G401.6 (cell line): ENCODE measurements around the gene TSC22D1.
A peak's percentile ranks its signal among the peaks of the same experiment; 100 is the strongest.

Source experiments
- FAIRE-seq: peaks from 2 replicates; lab custom pipeline; 2012; peaks lifted over from hg19 to GRCh38; lab: Jason Lieb, UNC

TSC22D1 gene

GRCh38 chr13:44451651-44452050 lies 124.5 kb downstream of the TSC22D1 start:
- FAIRE-seq: no peak

- no peak for FAIRE-seq
These were observed 125.0 kb downstream of the TSC22D1 start for GRCh38 chr13:44451126-44451525.

GRCh38 chr13:44449999-44450821 lies 125.9 kb downstream of the TSC22D1 start:
- FAIRE-seq: no peak

GRCh38 chr13:44448875-44449274 lies 127.3 kb downstream of the TSC22D1 start:
- FAIRE-seq: no peak

- no peak for FAIRE-seq
These were observed 127.8 kb downstream of the TSC22D1 start for GRCh38 chr13:44448373-44448772.

- no peak for FAIRE-seq
These were observed 128.3 kb downstream of the TSC22D1 start for GRCh38 chr13:44447783-44448321.

- no peak for FAIRE-seq
These were observed 136.0 kb downstream of the TSC22D1 start for GRCh38 chr13:44440046-44440608.

GRCh38 chr13:44439452-44440024 lies 136.6 kb downstream of the TSC22D1 start:
- no peak for FAIRE-seq

GRCh38 chr13:44438234-44438579 lies 137.9 kb downstream of the TSC22D1 start:
- FAIRE-seq: no peak

- FAIRE-seq: peak; percentile 98
These were observed 138.5 kb downstream of the TSC22D1 start for GRCh38 chr13:44437356-44438233.

- peak; percentile 82 for FAIRE-seq
These were observed 139.4 kb downstream of the TSC22D1 start for GRCh38 chr13:44436589-44437337.

GRCh38 chr13:44435919-44436510 lies 140.1 kb downstream of the TSC22D1 start:
- FAIRE-seq: no peak

GRCh38 chr13:44435142-44435918 lies 140.8 kb downstream of the TSC22D1 start:
- FAIRE-seq: peak; percentile 98

GRCh38 chr13:44434766-44435141 lies 141.4 kb downstream of the TSC22D1 start:
- FAIRE-seq: no peak

GRCh38 chr13:44433863-44434765 lies 142.0 kb downstream of the TSC22D1 start:
- FAIRE-seq: no peak

GRCh38 chr13:44432650-44433049 lies 143.5 kb downstream of the TSC22D1 start:
- no peak for FAIRE-seq

- FAIRE-seq: no peak
These were observed 145.0 kb downstream of the TSC22D1 start for GRCh38 chr13:44431150-44431549.

- FAIRE-seq: no peak
These were observed 146.8 kb downstream of the TSC22D1 start for GRCh38 chr13:44429311-44429710.

- FAIRE-seq: no peak
These were observed 149.7 kb downstream of the TSC22D1 start for GRCh38 chr13:44426461-44426860.

- no peak for FAIRE-seq
These were observed 150.4 kb downstream of the TSC22D1 start for GRCh38 chr13:44425815-44426078.
